Neural cell (in vitro differentiated cells): ENCODE results near the gene UIMC1. TPM values are rescaled to one million over a fixed set of nuclear protein-coding genes. Genes with fewer than 3 reads are reported as not detected.

Source experiments
- H2AFZ ChIP-seq: fragments of 200-600, 300-800 bp; sonication (generic), shearing (Covaris generic); 2 replicates; pipeline ENCODE4 v1.6.0; 2014; ENCODE audit warnings: low read depth, mild to moderate bottlenecking, antibody characterized with exemption, low read length, moderate library complexity
- H3F3A ChIP-seq: fragments of 200-600 bp; shearing (Covaris generic); 2 replicates; pipeline ENCODE4 v1.6.1; 2016; ENCODE audit warnings: mild to moderate bottlenecking, moderate library complexity, mixed read lengths, antibody characterized with exemption, low read length; ENCODE audit not compliant: insufficient read depth, poor library complexity, severe bottlenecking
- H3K27ac ChIP-seq: fragments of 200-600, 300-800 bp; sonication (generic), shearing (Covaris generic); 2 replicates; pipeline ENCODE4 v1.5.1; 2014; ENCODE audit warnings: mild to moderate bottlenecking, low read length, moderate library complexity
- H3K27me3 ChIP-seq: fragments of 300-800, 200-600 bp; sonication (generic), shearing (Covaris generic); 2 replicates; pipeline ENCODE4 v1.6.0; 2014; ENCODE audit warnings: mild to moderate bottlenecking, low read depth, low read length, moderate library complexity; ENCODE audit not compliant: insufficient read depth
- H3K36me3 ChIP-seq: fragments of 300-800, 200-600 bp; sonication (generic), shearing (Covaris generic); 2 replicates; pipeline ENCODE4 v1.5.1; 2014; ENCODE audit warnings: mild to moderate bottlenecking, antibody characterized with exemption, low read length, moderate library complexity; ENCODE audit not compliant: insufficient read depth
- H3K4me2 ChIP-seq: fragments of 300-800, 200-600 bp; sonication (generic), shearing (Covaris generic); 2 replicates; pipeline ENCODE4 v1.6.0; 2014; ENCODE audit warnings: mild to moderate bottlenecking, low read length
- H3K4me3 ChIP-seq: fragments of 300-800, 200-600 bp; sonication (generic), shearing (Covaris generic); 2 replicates; pipeline ENCODE4 v1.5.1; 2014; ENCODE audit warnings: mild to moderate bottlenecking, low read length, moderate library complexity
- H3K79me2 ChIP-seq: fragments of 200-600 bp; shearing (Covaris generic); replicated peaks from 2 replicates; pipeline ENCODE4 v1.6.0; 2014; ENCODE audit warnings: mild to moderate bottlenecking, low read length, moderate library complexity; ENCODE audit not compliant: insufficient read depth
- H3K9ac ChIP-seq: fragments of 300-800, 200-600 bp; sonication (generic), shearing (Covaris generic); 2 replicates; pipeline ENCODE4 v1.6.1; 2016; ENCODE audit warnings: mild to moderate bottlenecking, low read length, mixed read lengths
- H3K9me2 ChIP-seq: fragments of 200-600 bp; shearing (Covaris generic); 2 replicates; pipeline ENCODE4 v1.6.1; 2016; ENCODE audit warnings: mild to moderate bottlenecking, low read length, mixed read lengths; ENCODE audit not compliant: insufficient read depth
- H3K9me3 ChIP-seq: fragments of 200-600, 300-800 bp; sonication (generic), shearing (Covaris generic); 2 replicates; pipeline ENCODE4 v1.6.1; 2016; ENCODE audit warnings: mild to moderate bottlenecking, mixed run types, low read length, moderate library complexity, mixed read lengths
- H4K20me1 ChIP-seq: fragments of 200-600 bp; shearing (Covaris generic); 2 replicates; pipeline ENCODE4 v1.6.1; 2016; ENCODE audit warnings: mild to moderate bottlenecking, mixed run types; ENCODE audit not compliant: insufficient read depth
- CTCF ChIP-seq: fragments of 450-650 bp; IDR thresholded peaks from 2 replicates; pipeline ENCODE4 v1.5.1; 2014; ENCODE audit warnings: antibody characterized with exemption, mild to moderate bottlenecking, moderate library complexity; ENCODE audit not compliant: poor library complexity, severe bottlenecking
- EP300 ChIP-seq: fragments of 450-650 bp; conservative IDR thresholded peaks from 2 replicates; pipeline ENCODE4 v1.6.1; 2014; ENCODE audit warnings: antibody characterized with exemption, mild to moderate bottlenecking, moderate library complexity; ENCODE audit not compliant: poor library complexity, severe bottlenecking
- MXI1 ChIP-seq: fragments of 450-650 bp; conservative IDR thresholded peaks from 2 replicates; pipeline ENCODE4 v1.6.1; 2014; ENCODE audit warnings: antibody characterized with exemption, mild to moderate bottlenecking; ENCODE audit not compliant: poor library complexity, severe bottlenecking
- POLR2AphosphoS5 ChIP-seq: IDR thresholded peaks from 2 replicates; pipeline ENCODE4 v1.6.1; 2012
- RAD21 ChIP-seq: fragments of 450-650 bp; conservative IDR thresholded peaks from 2 replicates; pipeline ENCODE4 v1.6.1; 2014; ENCODE audit warnings: antibody characterized with exemption, mild to moderate bottlenecking, moderate library complexity
- REST ChIP-seq: IDR thresholded peaks from 2 replicates; pipeline ENCODE4 v1.6.1; 2012; ENCODE audit warnings: borderline replicate concordance
- SMC3 ChIP-seq: fragments of 450-650 bp; conservative IDR thresholded peaks from 2 replicates; pipeline ENCODE4 v1.6.1; 2014; ENCODE audit warnings: antibody characterized with exemption, mild to moderate bottlenecking, moderate library complexity; ENCODE audit not compliant: poor library complexity
- TAF1 ChIP-seq: IDR thresholded peaks from 2 replicates; pipeline ENCODE4 v1.6.1; 2012; ENCODE audit warnings: low read depth
- polyA plus RNA-seq: library from polyadenylated mRNA; depleted of rRNA; stranded (reverse); fragments of >200 nt; gene quantifications from 2 replicates; pipeline ENCODE4 v1.2.3, GENCODE V29; 2014

UIMC1 gene
- polyA plus RNA-seq, 1 donor from 2014 or later, result 74.0 TPM

GRCh38 chr5:177036921-177037320 is 30.3 kb upstream of the UIMC1 start:
- Histone ChIP-seq H4K20me1 (no peaks in the 10 kb centered on the region), H3K27ac (peak overlapping the region; percentile 35)

GRCh38 chr5:177036443-177036842 is 29.9 kb upstream of the UIMC1 start:
- Histone ChIP-seq H3F3A (no peaks in the 10 kb centered on the region), H3K4me2 (no peak overlapping the region), H3K36me3 (no peaks in the 10 kb centered on the region), H3K9me2 (no peaks in the 10 kb centered on the region), H3K9ac (no peak overlapping the region), H3K27me3 (no peaks in the 10 kb centered on the region), H3K27ac (no peak overlapping the region), H3K4me3 (no peak overlapping the region), H2AFZ (no peak overlapping the region), H4K20me1 (no peaks in the 10 kb centered on the region), H3K79me2 (peaks cover 11% of the 10 kb centered on the region), H3K9me3 (no peaks in the 10 kb centered on the region)
- no peak for TF ChIP-seq POLR2AphosphoS5
- TF ChIP-seq SMC3, result no peak
- no peak for TF ChIP-seq EP300
- no peak for TF ChIP-seq TAF1
- TF ChIP-seq CTCF, result no peak
- TF ChIP-seq RAD21, result no peak

More at GRCh38 chr5:177036921-177037320, 30.3 kb upstream of the UIMC1 start:
- no peak overlapping the region for H3K4me3 ChIP-seq
- no peak overlapping the region for H3K9ac ChIP-seq
- peaks cover 11% of the 10 kb centered on the region for H3K79me2 ChIP-seq
- H3K9me3 ChIP-seq, result no peaks in the 10 kb centered on the region
- no peaks in the 10 kb centered on the region for H3K9me2 ChIP-seq
- H3K27me3 ChIP-seq, result no peaks in the 10 kb centered on the region
- no peaks in the 10 kb centered on the region for H3F3A ChIP-seq
- no peak overlapping the region for H2AFZ ChIP-seq
- peaks cover under 1% of the 10 kb centered on the region for H3K36me3 ChIP-seq
- H3K4me2 ChIP-seq, result no peak overlapping the region
- TF ChIP-seq POLR2AphosphoS5 (no peak), TAF1 (no peak), REST (no peak), EP300 (no peak), SMC3 (no peak), MXI1 (no peak), CTCF (no peak)
